Ecto neural progenitor cell (in vitro differentiated cells): Measurements from ENCODE around the gene HPGD.

ENCODE experiments used
- DNase-seq: peaks from one replicate; pipeline ENCODE4 v3.0.0-alpha.2; 2018; ENCODE audit warnings: low spot score

The HPGD gene

DNA sequence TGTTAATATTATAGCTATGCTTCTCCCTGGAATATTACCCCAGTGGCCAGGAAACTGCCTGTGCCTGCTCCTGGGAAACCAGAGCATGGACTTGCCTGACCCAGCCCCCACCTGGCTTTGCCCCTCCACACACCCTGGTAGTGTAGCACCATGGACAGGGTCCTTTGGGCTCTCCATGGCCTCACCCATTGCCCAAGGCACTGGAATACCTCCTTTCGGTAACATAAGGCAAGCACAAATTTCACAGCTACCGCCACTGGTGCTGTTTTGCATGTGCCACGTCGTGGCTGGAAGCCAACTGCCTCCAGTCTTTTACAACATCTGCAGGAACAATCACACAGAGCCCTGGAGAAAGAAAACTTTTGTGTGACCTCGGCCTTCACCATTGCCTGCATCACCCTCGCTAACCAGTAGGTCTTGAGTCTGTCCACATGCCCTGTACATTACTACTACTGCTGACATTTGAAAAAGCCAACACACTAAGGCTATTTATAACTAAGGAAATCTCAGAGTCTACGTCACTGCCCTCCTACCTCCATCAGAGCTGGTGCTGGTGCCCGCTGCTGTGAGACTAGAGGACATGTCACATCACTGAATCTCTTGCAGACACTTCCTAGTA, 47.7 kb downstream of the HPGD start:
- no peak for DNase-seq

DNA sequence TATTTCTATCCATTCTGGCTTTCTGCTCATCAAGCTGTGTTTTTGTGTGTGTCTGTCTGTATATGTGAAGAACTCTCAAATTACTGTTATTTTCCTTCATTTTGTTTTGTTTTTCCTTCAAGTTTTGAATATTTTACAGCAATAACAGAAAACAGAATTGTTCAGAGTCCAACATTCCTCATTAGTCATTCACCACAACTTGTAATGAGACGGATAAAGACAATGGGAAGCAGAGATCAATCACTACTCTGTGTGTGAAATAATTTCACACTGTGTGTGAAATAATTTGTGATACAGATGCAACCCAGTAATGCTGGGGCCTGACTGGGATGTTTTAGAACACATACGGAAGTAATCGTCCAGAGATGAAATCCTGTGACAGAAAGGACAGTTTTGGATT, 55.2 kb downstream of the HPGD start:
- DNase-seq, result no peak

DNA sequence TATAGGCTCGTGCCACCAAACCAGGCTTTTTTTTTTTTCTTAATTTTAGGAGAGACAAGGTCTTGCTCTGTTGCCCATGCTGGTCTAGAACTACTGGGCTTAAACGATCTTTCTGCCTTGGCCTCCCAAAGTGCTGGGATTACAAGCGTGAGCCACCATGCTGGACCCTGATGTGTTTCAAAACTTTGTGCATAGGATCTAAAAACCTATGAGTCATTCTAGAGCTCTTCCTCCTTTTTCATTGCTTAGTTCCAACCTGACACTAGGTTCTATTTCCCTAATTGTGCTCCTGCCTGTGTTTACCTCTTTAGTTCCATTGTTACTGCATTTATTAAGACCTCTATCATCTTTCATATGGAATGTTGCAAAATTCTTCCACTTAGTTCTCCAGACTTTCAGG, 57.3 kb downstream of the HPGD start:
- no peak for DNase-seq

DNA sequence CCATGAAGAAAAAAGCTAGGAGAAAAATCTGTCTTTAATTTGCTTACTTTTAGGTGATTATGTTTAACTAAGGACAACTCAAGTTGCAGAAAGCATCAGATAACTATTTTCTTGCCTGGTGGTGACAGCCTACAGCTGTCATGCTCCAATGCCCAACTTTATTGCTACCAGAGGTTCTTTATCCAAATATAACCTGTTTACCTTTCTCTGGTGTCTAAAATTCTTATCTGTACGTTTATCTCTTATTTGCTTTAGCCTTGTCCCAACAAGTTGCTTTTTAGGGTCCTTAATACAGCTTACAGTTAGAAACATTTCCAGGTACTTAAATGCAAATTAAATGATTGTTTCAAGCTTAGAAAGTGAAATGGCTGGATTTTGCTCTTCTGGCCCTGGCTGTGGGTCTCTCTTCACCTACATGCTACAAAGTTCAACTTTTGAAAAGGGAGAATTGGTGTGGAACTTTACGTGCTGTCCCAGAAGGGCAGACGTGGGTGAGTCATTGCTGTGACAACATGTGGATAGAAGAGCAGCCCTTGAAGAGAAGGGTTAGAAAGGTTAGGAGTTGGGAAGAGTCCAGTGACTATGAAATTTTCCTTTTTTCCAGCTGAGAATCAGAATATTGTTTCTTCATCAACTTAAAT, 60.7 kb downstream of the HPGD start:
- DNase-seq, result no peak

DNA sequence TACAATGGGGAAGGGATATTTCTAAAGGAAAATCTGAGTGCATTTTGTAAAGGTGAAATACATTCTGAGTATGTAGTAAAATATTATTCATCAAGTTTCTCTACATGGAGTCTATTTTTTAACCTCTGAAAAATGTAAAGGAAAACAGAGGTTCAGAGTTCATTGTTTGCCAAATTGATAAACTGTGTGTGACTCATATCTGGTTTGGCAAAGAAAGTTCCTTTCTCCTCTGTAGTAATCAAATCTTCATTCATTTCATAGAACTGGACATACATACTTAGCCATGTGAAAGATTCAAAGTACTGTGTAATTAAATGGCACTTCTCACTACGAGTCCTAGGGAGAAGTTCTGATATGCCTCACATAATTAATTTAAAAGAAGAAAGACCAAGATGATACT, 61.6 kb downstream of the HPGD start:
- DNase-seq, result no peak

DNA sequence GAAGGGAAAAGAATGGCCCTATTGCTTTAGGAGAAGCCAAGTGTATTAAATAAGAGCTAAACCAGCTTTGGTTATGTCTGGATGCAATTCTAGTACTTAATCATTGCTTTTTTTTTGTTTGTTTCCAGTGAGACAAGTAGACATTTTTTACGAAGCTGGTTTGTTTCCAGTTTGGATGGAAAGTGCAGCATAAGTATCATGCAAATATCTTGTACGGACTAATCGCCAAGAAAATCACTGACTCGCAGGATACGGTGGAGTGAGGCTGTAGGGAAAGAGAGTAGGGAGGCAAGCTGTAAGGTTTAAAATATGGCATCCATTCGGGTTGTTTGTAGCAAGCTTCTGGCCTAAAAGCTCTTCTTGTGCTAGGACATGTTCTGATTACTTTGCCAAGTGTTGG, 64.8 kb downstream of the HPGD start:
- DNase-seq, result no peak

DNA sequence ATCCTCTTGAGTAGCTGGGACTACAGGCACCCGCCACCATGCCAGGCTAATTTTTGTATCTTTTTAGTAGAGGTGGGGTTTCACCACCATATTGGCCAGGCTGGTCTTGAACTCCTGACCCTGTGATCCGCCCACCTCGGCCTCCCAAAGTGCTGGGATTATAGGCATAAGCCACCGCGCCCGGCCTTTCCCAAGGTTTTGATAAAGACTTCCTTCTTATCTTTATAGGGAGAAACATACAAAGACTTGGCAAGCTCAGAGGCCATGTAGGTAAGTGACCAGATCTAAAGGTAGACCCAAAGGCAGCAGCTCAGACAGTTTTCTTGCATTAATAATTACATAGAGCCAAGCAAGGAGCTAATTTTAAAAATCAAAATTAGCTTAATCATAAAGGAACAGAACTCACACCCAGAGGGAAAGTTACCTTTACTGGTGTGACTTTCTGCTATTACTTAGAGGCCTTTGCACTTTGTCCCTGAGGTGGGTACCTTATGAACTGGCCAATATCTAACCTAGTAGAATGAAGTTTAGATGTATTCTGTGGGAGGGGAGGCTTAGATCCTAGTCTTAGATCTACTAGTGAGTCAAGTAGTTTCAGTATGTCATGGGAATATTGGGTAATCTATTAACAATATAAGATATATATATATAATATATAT, 67.3 kb downstream of the HPGD start:
- no peak for DNase-seq

DNA sequence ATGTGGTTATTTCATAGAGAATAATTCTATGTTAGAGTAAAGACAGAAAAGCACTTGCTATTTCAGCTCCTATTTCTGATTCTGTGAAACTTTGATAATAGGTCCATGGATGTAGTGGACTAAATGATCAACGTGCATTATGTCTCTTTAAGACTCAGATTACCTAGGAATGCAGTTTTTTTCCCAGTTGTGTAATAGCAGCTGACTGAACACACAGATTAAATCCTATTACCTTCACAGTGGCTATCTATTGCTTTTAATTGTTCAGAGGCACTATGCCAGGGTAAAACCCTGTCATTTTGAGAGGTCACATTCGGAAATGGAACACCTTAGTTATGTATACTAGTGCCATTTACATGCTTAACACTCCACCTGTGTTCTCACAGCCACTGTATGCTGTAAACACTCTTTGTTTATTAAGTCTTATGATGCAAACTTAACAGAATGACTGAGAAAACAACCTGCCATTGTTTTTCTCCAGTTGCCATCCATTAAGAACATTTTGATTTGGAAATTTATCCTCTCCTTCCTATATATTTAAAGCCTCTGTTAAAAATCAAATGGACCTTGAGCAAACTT, 70.5 kb downstream of the HPGD start:
- no peak for DNase-seq

DNA sequence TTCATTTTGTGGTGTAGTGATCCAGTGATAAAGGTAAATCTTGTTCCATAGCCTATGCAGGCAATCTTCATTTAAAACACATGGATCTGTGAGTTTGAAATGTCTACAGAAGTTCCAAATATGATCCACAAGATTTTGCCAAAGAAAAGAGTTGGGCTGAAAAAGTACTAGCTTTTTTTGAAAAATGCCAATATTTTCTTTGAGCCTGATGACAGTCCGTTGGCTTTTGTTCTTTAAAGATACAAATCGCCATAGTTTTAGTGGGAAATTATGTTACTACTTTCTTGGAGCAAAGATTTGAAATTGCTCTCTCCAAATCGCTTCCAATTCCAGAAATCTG, 71.5 kb downstream of the HPGD start:
- DNase-seq, result no peak

DNA sequence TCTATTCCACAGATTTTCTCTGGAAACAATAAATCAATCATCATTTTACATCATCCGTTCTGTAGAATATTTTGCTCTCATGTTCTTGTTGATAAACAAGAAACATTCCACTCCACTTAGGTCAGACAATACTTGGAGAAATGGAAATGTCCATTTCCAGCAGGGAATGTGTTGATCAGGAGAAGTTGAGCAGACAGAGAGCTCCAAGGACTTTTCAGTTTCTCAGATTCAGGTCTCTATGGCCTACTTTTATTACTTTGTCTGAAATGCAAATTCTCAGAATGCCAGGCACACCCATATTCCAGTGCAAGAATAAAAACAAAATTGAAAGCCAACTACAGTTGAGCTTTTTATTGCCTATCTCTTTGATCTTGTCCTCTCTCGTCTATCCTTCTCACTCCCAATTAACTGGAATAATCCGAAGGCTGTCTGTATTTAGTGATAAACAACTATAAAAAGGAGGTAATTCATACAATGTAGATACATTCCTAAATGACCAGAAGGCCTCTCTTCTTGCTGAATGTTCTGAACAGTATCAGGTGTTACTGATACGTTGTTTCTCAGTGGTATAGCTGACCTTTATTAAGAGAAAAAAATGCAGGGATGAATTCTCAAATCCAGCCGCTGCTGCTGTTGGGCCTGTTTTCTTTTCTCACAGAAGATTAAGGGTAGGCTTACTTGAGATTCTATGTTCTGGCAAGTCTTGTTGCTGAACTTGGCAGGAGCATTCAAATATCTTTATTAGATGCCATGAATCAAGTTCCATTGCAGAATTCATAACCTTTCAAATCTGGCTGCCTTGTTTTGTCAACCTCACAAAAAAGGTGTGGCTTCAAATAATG, 72.1 kb downstream of the HPGD start:
- no peak for DNase-seq

DNA sequence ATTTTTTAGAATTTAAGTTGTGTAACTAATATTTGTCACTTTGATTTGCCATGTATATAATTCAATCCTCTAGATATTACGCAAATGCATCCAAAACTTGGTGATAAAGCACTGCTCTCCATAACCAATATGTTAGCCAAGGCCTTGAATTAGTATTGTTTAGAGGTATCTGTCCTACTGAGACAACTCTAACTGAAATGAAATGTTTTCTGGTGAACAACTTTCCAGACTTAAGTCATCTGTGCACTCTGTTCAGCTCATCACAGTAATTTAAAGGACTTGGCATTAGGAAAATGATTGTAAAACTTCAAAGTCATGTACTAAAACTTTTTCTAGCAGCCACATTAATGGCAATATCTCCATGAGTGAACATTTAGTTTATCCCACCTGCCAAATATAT, 73.1 kb downstream of the HPGD start:
- DNase-seq, result no peak

DNA sequence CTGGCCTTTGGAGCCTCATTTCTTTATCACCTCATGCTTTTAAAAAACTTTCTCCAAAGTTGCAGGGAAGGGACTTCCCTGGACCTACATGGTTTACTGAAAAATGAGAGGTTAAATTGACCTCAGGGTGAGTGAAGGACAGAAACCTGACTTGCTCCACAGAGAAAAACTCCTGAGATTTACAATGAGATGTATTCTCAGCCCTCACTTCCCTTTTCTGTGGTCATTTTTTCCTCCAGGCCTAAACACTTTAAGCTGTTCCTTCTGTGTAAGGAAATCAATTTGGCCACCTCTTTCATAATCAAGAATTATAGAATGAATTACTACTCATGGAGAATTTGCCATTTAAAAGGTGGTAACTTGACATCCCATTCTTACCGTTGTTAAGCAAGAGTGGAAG, 77.9 kb downstream of the HPGD start:
- DNase-seq, result no peak
